ENCODE measurements around the gene MAP3K6.

- TF ChIP-seq CTCF (IDR thresholded peaks at IDR 0.05; ENCODE audit: insufficient read depth, low read length, poor library complexity, severe bottlenecking) (no peak), EZH2phosphoT487 (conservative IDR thresholded peaks at IDR 0.05; ENCODE audit: low read length) (no peak)
These were observed 1.9 kb downstream of the MAP3K6 start for GRCh38 chr1:27364696-27365371.

Data from SU-DHL-6 (cell line).